GM23338 (cell line): ENCODE results near the gene WFDC10A.

Experiments used
- CREB1 ChIP-seq: fragments of 250-450 bp; sonication (Bioruptor Pico); IDR thresholded peaks from 2 replicates; pipeline ENCODE4 v1.5.0; 2020; ENCODE audit warnings: low read depth, mild to moderate bottlenecking, moderate library complexity
- CTCF ChIP-seq, 2 experiments: fragments of 200-600 bp in 1 of 2; sonication (generic) in 1 of 2; conservative IDR thresholded peaks; 2 replicates each; pipeline versions ENCODE4 v1.5.1 to v1.6.1; 2016 to 2017; ENCODE audit warnings: antibody characterized with exemption in 2 of 2, low read depth in 2 of 2, mild to moderate bottlenecking in 2 of 2, moderate library complexity in 1 of 2
- ETS1 ChIP-seq: IDR thresholded peaks from 2 replicates; pipeline ENCODE4 v1.6.1; 2016; ENCODE audit warnings: antibody characterized with exemption
- EZH2 ChIP-seq: fragments of 200-600 bp; sonication (generic); IDR thresholded peaks from one replicate; pipeline ENCODE4 v1.8.0; 2017; ENCODE audit warnings: antibody characterized with exemption, mild to moderate bottlenecking, low read depth; ENCODE audit not compliant: unreplicated experiment
- EZH2phosphoT487 ChIP-seq: fragments of 200-600 bp; sonication (generic); IDR thresholded peaks from one replicate; pipeline ENCODE4 v1.8.1; 2018; ENCODE audit warnings: antibody characterized with exemption; ENCODE audit not compliant: unreplicated experiment
- JUNB ChIP-seq: IDR thresholded peaks from one replicate; pipeline ENCODE4 v1.6.1; 2016; ENCODE audit warnings: antibody characterized with exemption; ENCODE audit not compliant: unreplicated experiment
- NANOG ChIP-seq: IDR thresholded peaks from 2 replicates; pipeline ENCODE4 v1.6.1; 2016; ENCODE audit warnings: antibody characterized with exemption, borderline replicate concordance
- POLR2AphosphoS5 ChIP-seq: IDR thresholded peaks from 2 replicates; pipeline ENCODE4 v1.6.1; 2016; ENCODE audit warnings: antibody characterized with exemption, low read depth
- REST ChIP-seq: IDR thresholded peaks from one replicate; pipeline ENCODE4 v1.6.1; 2018; ENCODE audit warnings: antibody characterized with exemption; ENCODE audit not compliant: unreplicated experiment
- STAT1 ChIP-seq: IDR thresholded peaks from one replicate; pipeline ENCODE4 v1.6.1; 2016; ENCODE audit warnings: antibody characterized with exemption; ENCODE audit not compliant: unreplicated experiment
- ZNF331 ChIP-seq: fragments of 250-450 bp; sonication (Bioruptor Pico); IDR thresholded peaks from 2 replicates; pipeline ENCODE4 v1.5.0; 2020; ENCODE audit warnings: low read depth, mild to moderate bottlenecking, moderate library complexity
- ZNF462 ChIP-seq: fragments of 250-450 bp; sonication (Bioruptor Pico); IDR thresholded peaks from 2 replicates; pipeline ENCODE4 v1.5.0; 2020; ENCODE audit warnings: mild to moderate bottlenecking, moderate library complexity

- no peak for TF ChIP-seq POLR2AphosphoS5
- no peak for TF ChIP-seq CTCF (conservative IDR thresholded peaks at IDR 0.05; ENCODE audit: low read depth in 2 of 2)
- TF ChIP-seq NANOG: no peak
- no peak for TF ChIP-seq EZH2phosphoT487
- TF ChIP-seq ETS1: no peak
- TF ChIP-seq STAT1: no peak
- TF ChIP-seq CREB1 (CRISPR knock-in tag): no peak
- no peak for TF ChIP-seq EZH2
- no peak for TF ChIP-seq REST
- no peak for TF ChIP-seq ZNF331 (CRISPR knock-in tag)
- no peak for TF ChIP-seq JUNB
- TF ChIP-seq ZNF462 (CRISPR knock-in tag): no peak
Measured at GRCh38 chr20:45621593-45621992, 7.9 kb upstream of the WFDC10A start.
